Measurements from ENCODE around the gene DCAF6.
A peak's percentile ranks its signal among the peaks of the same experiment; 100 is the strongest.

The DCAF6 gene

DNA sequence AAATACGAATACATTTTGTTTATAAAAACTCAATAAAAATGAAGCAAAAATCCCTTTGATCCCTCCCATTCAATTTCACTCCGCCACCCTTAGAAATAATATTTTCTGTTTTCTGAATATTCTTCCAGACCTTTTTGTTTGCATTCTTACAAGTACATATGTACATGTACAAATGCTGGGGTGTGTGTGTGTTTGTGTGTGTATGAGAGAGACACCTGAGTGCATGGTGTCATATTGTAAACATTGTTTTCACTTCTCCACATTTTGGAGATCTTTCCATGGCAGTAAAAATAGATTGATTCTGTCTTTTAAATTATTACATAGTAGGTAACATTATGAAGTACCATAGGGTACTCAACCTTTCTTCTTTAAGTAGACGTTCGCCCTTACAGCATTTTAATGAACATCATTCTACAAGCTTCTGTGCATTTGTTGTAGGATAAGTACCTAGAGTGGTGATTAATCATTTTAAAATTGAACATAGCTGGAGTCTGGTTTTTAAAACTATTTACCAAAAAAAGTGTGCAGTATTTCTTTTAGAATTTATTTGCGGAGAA is 1.7 kb downstream of the DCAF6 start:
- peak overlapping the region; percentile 94 for H3K4me3 Mint-ChIP-seq
- no peak for DNase-seq
- H3K4me1 Mint-ChIP-seq = peaks cover 30% of the 10 kb centered on the region
- TF ChIP-seq, protein P1, sequence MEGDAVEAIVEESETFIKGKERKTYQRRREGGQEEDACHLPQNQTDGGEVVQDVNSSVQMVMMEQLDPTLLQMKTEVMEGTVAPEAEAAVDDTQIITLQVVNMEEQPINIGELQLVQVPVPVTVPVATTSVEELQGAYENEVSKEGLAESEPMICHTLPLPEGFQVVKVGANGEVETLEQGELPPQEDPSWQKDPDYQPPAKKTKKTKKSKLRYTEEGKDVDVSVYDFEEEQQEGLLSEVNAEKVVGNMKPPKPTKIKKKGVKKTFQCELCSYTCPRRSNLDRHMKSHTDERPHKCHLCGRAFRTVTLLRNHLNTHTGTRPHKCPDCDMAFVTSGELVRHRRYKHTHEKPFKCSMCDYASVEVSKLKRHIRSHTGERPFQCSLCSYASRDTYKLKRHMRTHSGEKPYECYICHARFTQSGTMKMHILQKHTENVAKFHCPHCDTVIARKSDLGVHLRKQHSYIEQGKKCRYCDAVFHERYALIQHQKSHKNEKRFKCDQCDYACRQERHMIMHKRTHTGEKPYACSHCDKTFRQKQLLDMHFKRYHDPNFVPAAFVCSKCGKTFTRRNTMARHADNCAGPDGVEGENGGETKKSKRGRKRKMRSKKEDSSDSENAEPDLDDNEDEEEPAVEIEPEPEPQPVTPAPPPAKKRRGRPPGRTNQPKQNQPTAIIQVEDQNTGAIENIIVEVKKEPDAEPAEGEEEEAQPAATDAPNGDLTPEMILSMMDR (IDR thresholded peaks at IDR 0.05) = no peak
- peaks cover 20% of the 10 kb centered on the region for H3K36me3 Mint-ChIP-seq (ENCODE audit: low read depth)
- peaks cover 3% of the 10 kb centered on the region for H3K27me3 Mint-ChIP-seq (ENCODE audit: low read depth, poor library complexity)
- H3K27ac Mint-ChIP-seq = peak overlapping the region; percentile 97
- H3K9me3 Mint-ChIP-seq = peaks cover 7% of the 10 kb centered on the region

DNA sequence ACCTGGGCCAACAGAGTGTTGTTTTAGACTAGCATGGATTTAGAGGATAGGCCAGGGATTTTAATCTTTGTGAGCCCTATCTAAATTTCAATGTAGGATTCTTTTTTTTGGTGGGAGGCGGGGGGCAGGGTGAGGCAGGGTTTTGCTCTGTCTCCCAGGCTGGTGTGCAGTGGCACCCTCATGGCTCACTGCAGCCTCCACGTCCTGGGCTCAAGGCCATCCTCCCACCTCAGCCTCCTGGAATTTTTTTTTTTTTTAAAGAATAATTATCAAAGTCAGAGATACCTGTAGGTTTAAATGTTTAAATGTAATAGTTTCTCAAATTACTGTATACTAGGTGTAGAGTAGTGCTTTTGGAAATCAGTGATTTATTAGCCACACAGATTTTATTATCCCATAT is 3.8 kb downstream of the DCAF6 start:
- Mint-ChIP-seq H3K4me3 (no peak overlapping the region), H3K27me3 (ENCODE audit: low read depth, poor library complexity) (no peaks in the 10 kb centered on the region), H3K4me1 (peaks cover 11% of the 10 kb centered on the region), H3K36me3 (ENCODE audit: low read depth) (peaks cover 41% of the 10 kb centered on the region), H3K27ac (no peak overlapping the region), H3K9me3 (peaks cover 28% of the 10 kb centered on the region)
- TF ChIP-seq, protein P1 (IDR thresholded peaks at IDR 0.05) = no peak
- no peak for DNase-seq

DNA sequence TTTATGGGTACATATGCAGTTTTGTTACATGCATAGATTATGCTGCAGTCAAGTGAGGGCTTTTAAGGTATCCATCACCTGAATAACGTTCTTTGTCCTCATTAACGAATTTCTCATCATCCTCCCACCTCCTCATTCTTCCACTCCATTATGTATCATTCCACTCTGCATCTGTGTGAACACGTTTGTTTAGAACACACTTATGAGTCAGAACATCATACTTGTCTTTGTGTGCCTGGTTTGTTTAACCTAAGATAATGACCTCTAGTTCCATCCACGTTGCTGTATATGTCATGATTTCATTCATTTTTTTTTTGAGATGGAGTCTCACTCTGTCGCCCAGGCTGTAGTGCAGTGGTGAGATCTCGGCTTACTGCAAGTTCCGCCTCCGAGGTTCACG is 7.1 kb downstream of the DCAF6 start:
- Mint-ChIP-seq H3K36me3 (ENCODE audit: low read depth) (peaks cover 67% of the 10 kb centered on the region), H3K9me3 (peaks cover 43% of the 10 kb centered on the region), H3K27ac (no peak overlapping the region), H3K4me1 (peaks cover 2% of the 10 kb centered on the region), H3K27me3 (ENCODE audit: low read depth, poor library complexity) (no peaks in the 10 kb centered on the region), H3K4me3 (no peak overlapping the region)
- TF ChIP-seq, protein P1 (IDR thresholded peaks at IDR 0.05) = no peak
- no peak for DNase-seq

- H3K4me3 Mint-ChIP-seq = no peak overlapping the region
- H3K27me3 Mint-ChIP-seq (ENCODE audit: low read depth, poor library complexity) = no peaks in the 10 kb centered on the region
- peaks cover 39% of the 10 kb centered on the region for H3K9me3 Mint-ChIP-seq
- TF ChIP-seq, protein P1 (IDR thresholded peaks at IDR 0.05) = no peak
- H3K36me3 Mint-ChIP-seq (ENCODE audit: low read depth) = peaks cover 78% of the 10 kb centered on the region
- no peaks in the 10 kb centered on the region for H3K4me1 Mint-ChIP-seq
- no peak for DNase-seq
- no peak overlapping the region for H3K27ac Mint-ChIP-seq
These were observed 11.2 kb downstream of the DCAF6 start for GRCh38 chr1:167947733-167948132.

GRCh38 chr1:167949785-167950184 is 13.3 kb downstream of the DCAF6 start:
- no peak overlapping the region for H3K27ac Mint-ChIP-seq
- peaks cover 77% of the 10 kb centered on the region for H3K36me3 Mint-ChIP-seq (ENCODE audit: low read depth)

GRCh38 chr1:167950569-167950968 is 14.1 kb downstream of the DCAF6 start:
- H3K4me3 Mint-ChIP-seq = no peak overlapping the region
- H3K36me3 Mint-ChIP-seq (ENCODE audit: low read depth) = peaks cover 78% of the 10 kb centered on the region
- DNase-seq = no peak
- H3K9me3 Mint-ChIP-seq = peaks cover 16% of the 10 kb centered on the region
- no peak overlapping the region for H3K27ac Mint-ChIP-seq
- H3K27me3 Mint-ChIP-seq (ENCODE audit: low read depth, poor library complexity) = no peaks in the 10 kb centered on the region
- no peaks in the 10 kb centered on the region for H3K4me1 Mint-ChIP-seq
- TF ChIP-seq, protein P1 (IDR thresholded peaks at IDR 0.05) = no peak

More at GRCh38 chr1:167949785-167950184, 13.3 kb downstream of the DCAF6 start:
- Mint-ChIP-seq H3K4me1 (no peaks in the 10 kb centered on the region), H3K27me3 (ENCODE audit: low read depth, poor library complexity) (no peaks in the 10 kb centered on the region), H3K4me3 (no peak overlapping the region), H3K9me3 (peaks cover 20% of the 10 kb centered on the region)
- DNase-seq = no peak
- TF ChIP-seq, protein P1 (IDR thresholded peaks at IDR 0.05) = no peak
